HFFc6 (cell line): ENCODE results near the gene CLASRP. TPM values are rescaled to one million over a fixed set of nuclear protein-coding genes. Genes with fewer than 3 reads are reported as not detected.

ENCODE experiments used
- DNase-seq: peaks from one replicate; pipeline ENCODE4 v3.0.0-alpha.2; 2018
- H3K27ac Mint-ChIP-seq: 2 replicates; pipeline ENCODE4 v1.8.0; 2020; ENCODE audit warnings: mild to moderate bottlenecking, mixed read lengths
- H3K27me3 Mint-ChIP-seq: 2 replicates; pipeline ENCODE4 v1.8.0; 2021; ENCODE audit warnings: mild to moderate bottlenecking, moderate library complexity, mixed read lengths; ENCODE audit not compliant: insufficient read depth
- H3K36me3 Mint-ChIP-seq: 2 replicates; pipeline ENCODE4 v1.8.0; 2021; ENCODE audit warnings: low read depth, mixed read lengths
- H3K4me1 Mint-ChIP-seq: 2 replicates; pipeline ENCODE4 v1.8.0; 2020; ENCODE audit warnings: low read depth, mixed read lengths
- H3K4me3 Mint-ChIP-seq: 2 replicates; pipeline ENCODE4 v1.8.0; 2020; ENCODE audit warnings: mild to moderate bottlenecking, moderate library complexity, mixed read lengths
- H3K9me3 Mint-ChIP-seq: 2 replicates; pipeline ENCODE4 v1.8.0; 2020; ENCODE audit warnings: mild to moderate bottlenecking, mixed read lengths
- CTCF ChIP-seq: fragments of 200-600 bp; sonication (generic); IDR thresholded peaks from 2 replicates; pipeline ENCODE4 v1.5.0; 2021; ENCODE audit warnings: antibody characterized with exemption, mild to moderate bottlenecking
- total RNA-seq, 6 experiments: library from RNA; stranded (reverse); fragmentation: NEBNext Ultra II Directional; extraction: Animal tissue kit (Norgen Biotek cat#: 25700); gene quantifications; 2 replicates in 1 of 6; 3 replicates in 5 of 6; pipeline ENCODE4 v1.2.3, GENCODE V29; 2021

Gene CLASRP
- total RNA-seq, 6 experiments from 2014 or later = 29.9 to 42.9 (median 37.3) TPM

GRCh38 chr19:45003485-45003884 lies 35.4 kb upstream of the CLASRP start:
- Mint-ChIP-seq H3K27ac (no peak overlapping the region), H3K4me3 (no peak overlapping the region), H3K4me1 (peaks cover 6% of the 10 kb centered on the region), H3K36me3 (no peaks in the 10 kb centered on the region), H3K9me3 (no peaks in the 10 kb centered on the region), H3K27me3 (no peaks in the 10 kb centered on the region; the same call in 1 of the 2 replicates)
- no peak for DNase-seq
- no peak for TF ChIP-seq CTCF

- H3K27ac Mint-ChIP-seq = no peak overlapping the region
- no peaks in the 10 kb centered on the region; the same call in 1 of the 2 replicates for H3K27me3 Mint-ChIP-seq
- no peak for DNase-seq
- no peaks in the 10 kb centered on the region for H3K9me3 Mint-ChIP-seq
- H3K4me1 Mint-ChIP-seq = peaks cover 6% of the 10 kb centered on the region
- no peak overlapping the region for H3K4me3 Mint-ChIP-seq
- no peak for TF ChIP-seq CTCF
- no peaks in the 10 kb centered on the region for H3K36me3 Mint-ChIP-seq
These were observed 33.1 kb upstream of the CLASRP start for GRCh38 chr19:45005787-45006186.

GRCh38 chr19:45008552-45008951 lies 30.3 kb upstream of the CLASRP start:
- DNase-seq = no peak
- Mint-ChIP-seq H3K4me1 (no peaks in the 10 kb centered on the region), H3K27me3 (no peaks in the 10 kb centered on the region), H3K36me3 (no peaks in the 10 kb centered on the region), H3K27ac (no peak overlapping the region), H3K9me3 (no peaks in the 10 kb centered on the region), H3K4me3 (no peak overlapping the region)
- no peak for TF ChIP-seq CTCF

- no peak overlapping the region for H3K27ac Mint-ChIP-seq
- no peak overlapping the region for H3K4me3 Mint-ChIP-seq
- H3K36me3 Mint-ChIP-seq = no peaks in the 10 kb centered on the region
- no peak for DNase-seq
- H3K27me3 Mint-ChIP-seq = no peaks in the 10 kb centered on the region
- no peaks in the 10 kb centered on the region for H3K4me1 Mint-ChIP-seq
- no peaks in the 10 kb centered on the region for H3K9me3 Mint-ChIP-seq
- TF ChIP-seq CTCF = no peak
These were observed 29.1 kb upstream of the CLASRP start for GRCh38 chr19:45009625-45010255.

GRCh38 chr19:45010306-45010705 lies 28.5 kb upstream of the CLASRP start:
- DNase-seq = no peak
- no peak for TF ChIP-seq CTCF
- H3K4me3 Mint-ChIP-seq = no peak overlapping the region
- H3K27ac Mint-ChIP-seq = no peak overlapping the region
- H3K36me3 Mint-ChIP-seq = no peaks in the 10 kb centered on the region
- H3K4me1 Mint-ChIP-seq = no peaks in the 10 kb centered on the region
- H3K9me3 Mint-ChIP-seq = no peaks in the 10 kb centered on the region
- no peaks in the 10 kb centered on the region for H3K27me3 Mint-ChIP-seq

GRCh38 chr19:45011959-45012358 lies 26.9 kb upstream of the CLASRP start:
- Mint-ChIP-seq H3K4me1 (peaks cover 3% of the 10 kb centered on the region; the same call in 1 of the 2 replicates), H3K27me3 (no peaks in the 10 kb centered on the region), H3K27ac (no peak overlapping the region), H3K9me3 (no peaks in the 10 kb centered on the region), H3K36me3 (no peaks in the 10 kb centered on the region), H3K4me3 (no peak overlapping the region)
- TF ChIP-seq CTCF = no peak
- no peak for DNase-seq
